ENCODE measurements around the gene CHRNA5.

Gene CHRNA5

DNA sequence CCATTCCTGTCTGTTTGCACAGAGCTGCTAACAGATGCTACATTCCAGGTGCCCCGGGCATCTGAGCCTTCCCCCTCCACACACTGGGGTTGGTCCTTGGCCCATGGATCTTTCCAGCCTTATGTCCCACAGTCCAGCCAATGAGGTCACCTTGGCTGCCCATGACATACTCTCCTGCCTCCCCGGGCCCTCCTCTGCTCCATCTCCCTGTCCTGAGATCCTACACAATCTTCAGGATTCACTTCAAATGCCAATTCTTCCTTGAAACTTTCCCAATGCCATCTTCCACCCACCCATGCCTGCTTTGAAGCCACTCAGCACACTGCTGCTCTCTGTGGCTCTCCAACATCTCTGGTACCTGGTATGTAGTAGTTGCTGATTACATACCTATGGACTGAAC, 51.2 kb downstream of the CHRNA5 start:
- TF ChIP-seq, protein P1, sequence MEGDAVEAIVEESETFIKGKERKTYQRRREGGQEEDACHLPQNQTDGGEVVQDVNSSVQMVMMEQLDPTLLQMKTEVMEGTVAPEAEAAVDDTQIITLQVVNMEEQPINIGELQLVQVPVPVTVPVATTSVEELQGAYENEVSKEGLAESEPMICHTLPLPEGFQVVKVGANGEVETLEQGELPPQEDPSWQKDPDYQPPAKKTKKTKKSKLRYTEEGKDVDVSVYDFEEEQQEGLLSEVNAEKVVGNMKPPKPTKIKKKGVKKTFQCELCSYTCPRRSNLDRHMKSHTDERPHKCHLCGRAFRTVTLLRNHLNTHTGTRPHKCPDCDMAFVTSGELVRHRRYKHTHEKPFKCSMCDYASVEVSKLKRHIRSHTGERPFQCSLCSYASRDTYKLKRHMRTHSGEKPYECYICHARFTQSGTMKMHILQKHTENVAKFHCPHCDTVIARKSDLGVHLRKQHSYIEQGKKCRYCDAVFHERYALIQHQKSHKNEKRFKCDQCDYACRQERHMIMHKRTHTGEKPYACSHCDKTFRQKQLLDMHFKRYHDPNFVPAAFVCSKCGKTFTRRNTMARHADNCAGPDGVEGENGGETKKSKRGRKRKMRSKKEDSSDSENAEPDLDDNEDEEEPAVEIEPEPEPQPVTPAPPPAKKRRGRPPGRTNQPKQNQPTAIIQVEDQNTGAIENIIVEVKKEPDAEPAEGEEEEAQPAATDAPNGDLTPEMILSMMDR (IDR thresholded peaks at IDR 0.05; ENCODE audit: low read depth, low read length): no peak
- no peak for DNase-seq (ENCODE audit: extremely low read depth, low read depth)

DNA sequence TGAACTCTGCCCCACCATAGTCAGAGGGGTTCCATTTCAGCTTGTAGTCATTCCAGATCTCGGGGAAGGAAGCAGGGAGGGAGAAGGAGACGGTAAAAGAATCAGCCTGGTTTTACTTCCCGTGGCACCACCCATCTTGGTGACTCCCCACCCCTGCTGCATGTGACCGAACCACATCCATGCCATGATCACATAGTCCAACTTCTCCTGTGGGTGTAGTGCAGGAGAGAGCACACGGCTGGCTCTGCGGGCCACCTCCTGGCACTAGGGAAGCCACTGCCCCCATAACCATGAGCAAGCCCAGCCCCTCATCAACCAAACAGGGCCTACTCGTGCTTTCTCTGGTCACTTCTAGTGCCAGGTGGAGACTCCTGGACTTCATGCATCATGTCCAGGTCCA, 51.8 kb downstream of the CHRNA5 start:
- DNase-seq (ENCODE audit: extremely low read depth, low read depth): no peak
- TF ChIP-seq, protein P1 (IDR thresholded peaks at IDR 0.05; ENCODE audit: low read depth, low read length): no peak

DNA sequence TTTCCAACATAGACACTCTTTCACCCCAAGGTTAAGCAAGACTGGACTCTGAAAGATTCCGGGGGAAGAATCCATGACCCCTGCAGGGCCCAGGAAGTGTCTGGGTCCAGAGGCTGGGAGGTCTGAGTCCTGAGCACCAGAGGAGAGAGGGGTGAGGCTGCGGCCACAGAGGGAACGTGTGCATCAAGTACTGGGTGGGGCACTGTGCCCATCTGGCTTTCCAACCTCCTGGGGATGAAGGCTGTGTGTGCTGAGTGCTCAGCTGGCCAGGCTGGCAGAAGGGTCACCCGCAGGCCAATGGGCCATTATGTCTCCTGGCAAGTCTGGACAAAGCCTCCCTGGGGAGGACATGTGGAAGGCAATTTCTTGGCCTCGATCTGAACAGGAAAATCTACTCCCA, 52.2 kb downstream of the CHRNA5 start:
- DNase-seq (ENCODE audit: extremely low read depth, low read depth): no peak

DNA sequence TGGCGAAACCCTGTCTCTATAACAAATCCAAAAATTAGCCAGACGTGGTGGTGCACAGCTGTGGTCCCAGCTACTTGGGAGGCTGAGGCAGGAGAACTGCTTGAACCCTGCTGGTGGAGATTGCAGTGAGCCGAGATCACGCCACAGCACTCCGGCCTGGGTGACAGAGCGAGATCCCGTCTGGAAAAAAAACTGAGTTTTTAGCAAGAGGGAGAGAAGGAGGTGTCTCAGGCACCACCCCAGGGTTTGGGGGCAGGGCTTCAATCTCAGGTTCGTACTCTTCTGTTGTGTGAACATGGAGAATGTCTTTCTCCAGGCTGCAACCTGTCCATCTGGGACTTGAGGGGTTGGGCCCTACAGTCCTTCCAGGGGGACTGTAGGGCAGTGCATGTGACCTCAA, 52.7 kb downstream of the CHRNA5 start:
- TF ChIP-seq, protein P1 (IDR thresholded peaks at IDR 0.05; ENCODE audit: low read depth, low read length): no peak
- DNase-seq (ENCODE audit: extremely low read depth, low read depth): no peak

More for the DNA sequence above, 52.2 kb downstream of the CHRNA5 start:
- TF ChIP-seq, protein P1 (IDR thresholded peaks at IDR 0.05; ENCODE audit: low read depth, low read length): no peak

DNA sequence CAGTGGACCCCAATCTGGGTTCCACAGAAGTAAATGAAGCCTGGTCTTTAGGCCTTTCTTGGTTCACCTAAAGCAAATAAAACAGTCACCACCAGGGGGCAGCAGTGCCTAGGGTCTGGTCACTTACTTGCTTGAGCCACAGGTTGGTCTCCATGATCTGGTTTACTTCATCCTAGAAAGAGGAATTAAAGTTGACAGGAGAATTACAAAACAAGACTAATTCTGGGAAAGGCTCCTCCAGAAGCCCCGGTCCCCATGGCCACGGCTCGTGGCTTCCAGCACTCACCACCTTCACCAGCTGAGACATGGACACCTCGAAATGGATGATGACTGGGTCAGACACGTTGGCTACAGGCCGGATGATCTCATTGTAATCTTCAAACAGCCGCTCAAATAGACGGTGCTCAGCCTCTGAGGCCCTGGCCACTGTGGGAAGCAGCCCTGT, 53.2 kb downstream of the CHRNA5 start:
- peak; percentile 91 for DNase-seq (ENCODE audit: extremely low read depth, low read depth)
- TF ChIP-seq, protein P1 (IDR thresholded peaks at IDR 0.05; ENCODE audit: low read depth, low read length): peak; percentile 74

DNA sequence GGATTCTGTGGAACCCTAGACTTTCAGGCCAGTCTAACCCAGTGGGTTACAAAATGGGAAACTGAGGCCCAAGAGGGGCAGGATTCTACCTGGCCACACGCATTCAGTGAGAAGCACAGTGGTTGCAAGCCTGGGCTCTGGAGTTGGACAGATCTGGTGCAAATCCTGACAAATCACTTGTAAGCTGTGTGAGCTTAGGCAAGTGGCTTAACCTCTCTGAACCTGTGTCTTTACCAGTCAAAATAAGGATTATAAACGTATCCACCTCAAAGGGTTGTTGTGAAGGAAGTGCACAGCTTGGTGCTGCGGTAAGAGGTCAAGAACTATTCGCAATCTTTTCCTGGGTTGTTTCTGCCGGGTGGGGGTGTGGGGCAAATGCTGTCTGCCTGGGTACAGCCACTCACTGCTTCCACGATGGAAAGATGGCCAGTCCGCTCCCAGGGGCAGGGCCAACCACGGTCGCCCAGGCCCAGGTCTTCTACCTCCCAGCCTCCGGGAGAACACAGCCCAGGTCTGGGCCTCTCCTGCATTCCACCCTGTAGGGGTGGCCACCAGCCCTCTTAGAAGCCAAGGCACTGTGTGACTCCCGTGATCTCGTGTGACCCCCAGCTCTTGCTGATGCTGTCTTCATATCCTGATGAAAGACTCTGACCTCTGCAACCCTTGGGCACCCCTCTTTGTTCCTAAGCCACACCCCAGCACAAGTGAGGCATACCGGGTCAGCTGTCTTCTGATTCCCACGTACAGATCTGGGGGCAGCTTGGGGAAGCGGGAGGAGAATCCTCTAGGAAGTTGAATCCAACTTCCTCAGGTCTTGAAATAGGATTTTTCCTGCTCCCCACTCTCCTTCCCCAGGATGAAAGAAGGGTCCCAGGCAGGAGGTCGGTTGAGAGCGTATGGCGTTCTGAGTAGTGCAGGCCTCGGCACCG, 54.0 kb downstream of the CHRNA5 start:
- no peak for DNase-seq (ENCODE audit: extremely low read depth, low read depth)
- TF ChIP-seq, protein P1 (IDR thresholded peaks at IDR 0.05; ENCODE audit: low read depth, low read length): no peak

DNA sequence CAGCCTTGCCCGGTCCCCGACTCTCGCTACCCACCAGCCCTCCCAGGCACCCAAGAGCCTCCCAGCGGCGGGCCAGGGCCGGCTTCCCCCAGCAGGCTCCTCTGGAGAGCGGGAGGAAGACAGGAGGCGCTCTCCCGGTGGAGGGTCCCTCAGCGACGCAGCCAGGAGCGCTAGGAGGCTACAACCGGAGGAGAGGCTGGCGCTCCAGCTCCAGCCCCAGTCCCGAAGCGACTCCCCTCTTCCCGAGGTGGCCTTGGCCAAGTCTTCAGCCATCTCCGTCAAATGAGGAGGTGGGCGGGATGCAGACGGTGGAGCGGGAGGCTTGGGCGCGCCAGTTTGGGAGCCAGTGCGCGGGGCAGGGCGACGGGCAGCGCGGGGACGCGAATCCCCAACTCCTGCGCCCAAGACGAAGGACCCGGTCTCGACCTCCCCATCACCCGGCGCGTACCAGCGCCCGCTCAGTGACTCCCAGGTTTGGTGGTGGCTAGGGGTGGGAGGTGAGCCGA, 54.8 kb downstream of the CHRNA5 start:
- TF ChIP-seq, protein P1 (IDR thresholded peaks at IDR 0.05; ENCODE audit: low read depth, low read length): peak; percentile 6; the same call in 1 of the 2 replicates
- DNase-seq (ENCODE audit: extremely low read depth, low read depth): no peak
